B cell (primary cell): ENCODE measurements around the gene INF2.

Experiments used
- EZH2 ChIP-seq: IDR thresholded peaks from 2 replicates; pipeline ENCODE4 v1.6.1; 2012; ENCODE audit warnings: borderline replicate concordance, low read depth, mild to moderate bottlenecking, moderate library complexity, low read length; ENCODE audit not compliant: insufficient read depth, poor library complexity, severe bottlenecking
- TF ChIP-seq, protein P1 (sequence below): fragments of 200-600 bp; IDR thresholded peaks from one replicate; pipeline ENCODE4 v1.8.0; 2022; ENCODE audit warnings: antibody characterized with exemption, mild to moderate bottlenecking

DNA sequence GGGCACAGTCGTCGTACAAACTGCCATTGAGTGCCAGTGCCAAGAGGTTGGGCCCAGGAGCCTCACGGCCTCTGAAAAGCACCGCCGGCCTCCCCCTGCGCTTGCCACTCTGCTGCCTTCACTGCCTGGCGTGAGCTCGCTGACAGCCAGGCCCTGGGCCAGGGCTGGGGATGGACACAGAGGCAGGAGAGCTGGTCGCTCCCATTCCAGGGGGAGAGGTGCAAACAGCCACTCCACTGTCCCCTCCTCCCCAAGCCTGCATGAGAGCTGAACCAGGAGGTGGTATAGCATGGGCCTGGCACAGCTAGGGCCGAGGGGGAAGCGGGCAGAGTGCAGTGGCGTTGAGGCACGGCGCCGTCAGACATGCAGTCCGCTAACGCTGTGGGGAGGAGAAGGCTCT lies 39.2 kb downstream of the INF2 start:
- no peak for TF ChIP-seq EZH2
- TF ChIP-seq, protein P1, sequence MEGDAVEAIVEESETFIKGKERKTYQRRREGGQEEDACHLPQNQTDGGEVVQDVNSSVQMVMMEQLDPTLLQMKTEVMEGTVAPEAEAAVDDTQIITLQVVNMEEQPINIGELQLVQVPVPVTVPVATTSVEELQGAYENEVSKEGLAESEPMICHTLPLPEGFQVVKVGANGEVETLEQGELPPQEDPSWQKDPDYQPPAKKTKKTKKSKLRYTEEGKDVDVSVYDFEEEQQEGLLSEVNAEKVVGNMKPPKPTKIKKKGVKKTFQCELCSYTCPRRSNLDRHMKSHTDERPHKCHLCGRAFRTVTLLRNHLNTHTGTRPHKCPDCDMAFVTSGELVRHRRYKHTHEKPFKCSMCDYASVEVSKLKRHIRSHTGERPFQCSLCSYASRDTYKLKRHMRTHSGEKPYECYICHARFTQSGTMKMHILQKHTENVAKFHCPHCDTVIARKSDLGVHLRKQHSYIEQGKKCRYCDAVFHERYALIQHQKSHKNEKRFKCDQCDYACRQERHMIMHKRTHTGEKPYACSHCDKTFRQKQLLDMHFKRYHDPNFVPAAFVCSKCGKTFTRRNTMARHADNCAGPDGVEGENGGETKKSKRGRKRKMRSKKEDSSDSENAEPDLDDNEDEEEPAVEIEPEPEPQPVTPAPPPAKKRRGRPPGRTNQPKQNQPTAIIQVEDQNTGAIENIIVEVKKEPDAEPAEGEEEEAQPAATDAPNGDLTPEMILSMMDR, result no peak
